H54 (cell line): ENCODE measurements around the gene ENKUR.

Experiments
- DNase-seq: peaks from one replicate; pipeline ENCODE4 v3.0.0; 2011; ENCODE audit warnings: low spot score, mixed read lengths; ENCODE audit not compliant: insufficient read length
- FAIRE-seq: peaks from 3 replicates; lab custom pipeline; 2011; peaks lifted over from hg19 to GRCh38; lab: Jason Lieb, UNC
- POLR2A ChIP-seq: IDR thresholded peaks from 2 replicates; pipeline ENCODE4 v1.6.1; 2011; ENCODE audit warnings: low read depth, mild to moderate bottlenecking, low read length

Gene ENKUR

DNA sequence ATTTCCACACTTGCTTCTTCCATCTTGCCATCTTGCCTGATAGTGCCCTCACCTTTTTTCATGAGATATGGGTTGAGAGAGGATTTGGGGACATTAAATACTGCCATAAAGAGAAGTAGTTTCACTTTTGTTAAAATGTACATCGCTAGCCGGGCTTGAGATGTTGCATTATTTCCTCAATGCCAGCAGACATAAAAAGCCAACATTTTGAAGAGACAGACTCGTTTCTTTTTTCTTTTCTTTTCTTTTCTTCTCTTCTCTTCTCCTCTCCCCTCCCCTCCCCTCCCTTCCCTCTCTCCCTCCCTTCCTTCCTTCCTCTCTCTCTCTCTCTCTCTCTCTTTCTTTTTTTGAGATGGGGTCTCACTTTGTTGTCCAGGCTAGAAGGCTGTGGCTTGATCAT, 17.9 kb downstream of the ENKUR start:
- no peak for TF ChIP-seq POLR2A
- no peak for FAIRE-seq
- DNase-seq: no peak

DNA sequence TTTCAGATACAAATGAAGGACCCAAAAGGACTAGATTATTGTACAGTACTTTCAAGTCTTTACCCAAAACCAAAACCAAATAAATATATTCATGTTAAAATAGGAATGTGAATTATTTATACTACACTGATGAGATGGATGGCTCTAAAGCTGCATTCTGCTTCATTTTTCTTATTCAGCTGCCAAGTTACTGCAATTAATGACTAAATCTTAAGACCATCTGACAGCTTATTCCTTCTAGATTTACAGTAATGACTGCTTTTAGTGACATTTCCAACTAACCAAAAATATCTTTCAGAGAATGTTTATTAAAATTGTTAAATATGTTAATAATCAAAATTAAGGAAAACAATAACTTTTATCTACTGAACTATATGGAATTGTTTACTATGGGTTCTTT, 20.9 kb downstream of the ENKUR start:
- TF ChIP-seq POLR2A: no peak
- FAIRE-seq (no peak), DNase-seq (no peak)

DNA sequence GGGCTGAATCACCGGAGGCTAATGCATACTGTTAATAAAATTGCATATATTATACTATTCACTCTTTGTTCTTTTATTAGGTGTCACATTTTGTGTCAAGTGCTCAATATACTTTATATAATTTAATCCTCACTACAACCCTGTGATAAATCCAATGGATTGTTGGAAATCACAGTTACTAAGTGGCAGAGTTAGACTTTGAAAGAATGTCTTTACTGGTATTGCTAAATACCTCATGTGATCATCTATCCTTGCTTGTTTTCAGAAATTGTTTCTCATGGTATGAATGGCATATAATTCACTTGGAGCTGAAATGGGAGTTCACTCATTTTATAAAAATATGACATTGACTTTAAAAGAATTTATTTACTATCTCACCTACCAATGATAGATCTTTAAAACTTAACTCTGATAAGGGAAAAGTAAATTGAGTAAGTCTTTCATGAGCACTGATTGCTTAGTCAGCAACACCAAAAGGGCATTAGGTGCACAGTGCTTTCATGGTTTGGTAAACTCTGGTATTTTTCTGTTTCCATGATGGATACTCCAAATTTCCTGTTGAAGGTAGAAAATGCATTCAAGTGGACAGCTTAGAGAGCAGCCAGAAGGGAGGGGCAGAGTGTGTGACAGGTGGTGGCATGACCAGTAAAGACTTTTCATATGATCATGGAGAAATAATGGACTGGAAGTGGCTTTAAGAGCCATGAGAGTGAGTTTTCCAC, 22.6 kb downstream of the ENKUR start:
- no peak for TF ChIP-seq POLR2A
- DNase-seq (no peak), FAIRE-seq (no peak)

DNA sequence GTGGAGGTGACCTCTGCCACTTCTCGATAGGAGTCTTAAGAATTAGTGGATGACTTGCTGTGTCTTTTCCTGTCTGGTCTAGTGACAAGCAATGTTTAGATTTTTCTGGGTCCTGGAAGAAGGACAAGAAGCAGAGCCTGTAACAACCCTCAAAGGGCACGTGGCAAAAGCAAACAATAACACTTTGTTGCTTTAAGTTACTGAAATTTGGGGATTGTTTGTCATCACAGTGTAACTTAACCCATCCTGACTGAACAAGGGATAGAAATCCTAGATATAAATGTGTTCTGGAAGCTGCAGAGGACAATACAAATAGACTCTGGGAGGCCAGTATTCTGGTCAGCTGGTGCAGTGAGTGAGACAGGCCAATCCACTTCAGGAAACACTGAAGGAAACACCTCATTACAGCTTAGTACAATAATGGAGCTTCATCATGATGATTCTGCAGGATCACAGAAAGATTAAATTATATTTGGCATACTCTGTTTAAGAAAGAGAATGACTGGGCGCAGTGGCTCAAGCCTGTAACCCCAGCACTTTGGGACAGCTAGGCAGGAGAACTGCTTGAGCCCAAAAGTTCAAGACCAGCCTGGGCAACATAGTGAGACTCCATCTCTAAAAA, 23.3 kb downstream of the ENKUR start:
- FAIRE-seq (no peak), DNase-seq (no peak)
- TF ChIP-seq POLR2A: no peak

DNA sequence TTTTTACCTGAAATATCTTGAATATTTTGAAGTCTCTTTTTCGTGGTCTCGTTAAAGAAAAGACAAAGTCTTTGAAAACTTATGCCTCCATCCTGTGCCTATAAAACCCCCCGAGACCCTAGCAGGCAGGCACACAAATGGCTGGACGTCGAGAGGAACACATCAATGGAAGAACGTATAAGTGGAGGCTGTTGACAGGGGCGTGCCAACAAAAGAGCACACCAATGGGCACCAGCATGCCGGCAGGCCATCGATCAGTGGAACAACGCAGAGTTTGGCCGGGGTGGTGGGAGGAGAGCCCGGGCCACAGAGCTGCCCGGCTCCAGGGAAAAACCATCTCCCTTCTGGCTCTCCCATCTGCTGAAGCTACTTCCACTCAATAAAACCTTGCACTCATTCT, 24.7 kb downstream of the ENKUR start:
- FAIRE-seq: no peak
- TF ChIP-seq POLR2A: no peak
- no peak for DNase-seq

DNA sequence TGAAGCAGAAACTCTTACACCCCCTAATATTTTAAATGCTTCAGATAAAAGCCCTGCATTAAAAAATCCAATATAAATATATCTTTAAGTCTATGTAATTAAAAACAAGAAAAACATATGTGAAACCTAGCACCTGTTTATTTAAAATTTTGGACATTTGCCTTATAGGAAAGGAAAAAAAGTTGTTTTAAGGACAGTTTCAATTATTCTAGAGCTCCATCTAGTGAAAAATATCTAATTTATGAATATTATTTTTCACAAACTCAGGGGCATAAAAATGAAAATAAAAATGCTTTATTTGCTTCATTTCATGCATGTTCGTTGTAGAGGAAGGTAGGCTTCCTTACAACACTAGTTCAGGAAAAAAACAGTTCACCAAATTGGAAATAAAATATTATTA, 26.1 kb downstream of the ENKUR start:
- DNase-seq: no peak
- no peak for TF ChIP-seq POLR2A
- FAIRE-seq: no peak

DNA sequence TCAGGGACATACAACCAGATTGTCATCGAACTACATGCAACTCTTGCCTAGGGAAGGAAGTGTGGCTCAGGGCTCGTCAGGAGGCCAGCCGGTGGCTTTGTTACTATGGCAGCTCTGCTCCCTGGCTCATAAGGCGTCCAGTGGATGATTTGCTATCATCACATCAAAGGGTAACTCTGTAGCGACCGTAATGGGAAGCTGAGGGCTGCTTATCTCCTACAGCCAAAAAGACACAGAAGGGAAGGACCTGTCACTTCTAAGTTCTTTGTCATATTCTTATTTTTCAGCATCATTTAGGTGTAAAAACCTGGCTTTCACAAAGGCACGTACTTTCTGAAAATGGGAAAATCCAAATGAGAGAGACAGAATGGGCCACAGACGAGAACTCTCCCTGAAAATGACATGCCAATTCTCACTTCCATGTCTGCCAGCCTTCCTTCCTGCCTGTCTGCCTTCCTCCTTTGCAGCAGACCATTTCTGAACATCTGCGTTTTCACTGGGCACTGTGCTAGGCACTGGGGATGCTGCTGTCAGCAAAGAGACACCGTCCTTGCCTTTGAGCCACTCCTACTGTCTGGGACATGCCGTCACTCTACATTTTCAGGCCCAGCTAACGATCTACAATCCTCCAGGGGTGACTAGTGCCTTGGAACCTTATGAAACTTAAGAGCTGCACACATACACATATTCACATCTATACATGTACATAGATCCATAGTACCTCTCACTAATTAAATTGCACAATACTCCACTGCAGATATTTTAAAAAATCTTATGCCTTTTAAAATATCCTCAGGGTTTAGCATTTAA, 26.9 kb downstream of the ENKUR start:
- FAIRE-seq (peak; percentile 55), DNase-seq (no peak)

DNA sequence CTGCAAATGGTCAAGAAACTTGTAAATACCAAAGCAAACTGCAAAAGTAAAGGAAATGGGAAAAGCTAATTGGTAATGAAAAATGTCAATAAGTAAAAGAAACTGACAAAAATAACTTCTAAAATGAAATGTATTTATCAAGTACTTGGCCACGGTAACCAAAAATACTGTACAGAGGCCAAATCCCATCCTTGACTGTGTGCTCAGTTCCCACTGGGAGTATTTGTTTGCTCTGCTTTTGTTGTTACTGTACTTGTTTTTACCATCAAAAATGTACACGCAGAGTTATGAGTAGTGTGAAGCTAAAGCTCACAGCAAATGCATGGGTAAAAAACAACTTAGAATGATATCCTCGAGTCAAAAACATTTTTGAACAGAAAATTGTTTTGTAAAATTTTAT, 31.1 kb downstream of the ENKUR start:
- DNase-seq: no peak
- FAIRE-seq: no peak
- no peak for TF ChIP-seq POLR2A

More for the DNA sequence above, 26.9 kb downstream of the ENKUR start:
- no peak for TF ChIP-seq POLR2A

DNA sequence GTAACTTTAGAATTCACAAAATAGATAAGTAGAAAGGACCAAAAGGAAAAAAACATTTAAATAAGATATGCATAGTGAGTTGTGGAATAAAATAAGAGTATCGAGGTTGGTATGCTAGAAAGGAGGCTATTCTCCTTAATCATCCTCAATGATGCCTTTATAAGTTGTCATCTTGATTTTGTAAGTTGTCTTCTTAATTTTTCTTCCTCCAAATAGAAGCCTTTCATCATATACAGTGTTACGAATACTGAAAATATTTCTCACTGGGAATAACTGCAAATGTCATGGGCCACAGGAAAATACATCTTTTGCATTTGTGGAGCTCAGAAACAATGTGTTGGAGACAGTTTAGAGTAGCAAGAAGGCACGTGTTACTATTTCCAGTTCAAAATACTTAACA, 32.0 kb downstream of the ENKUR start:
- TF ChIP-seq POLR2A: no peak
- no peak for FAIRE-seq
- no peak for DNase-seq

DNA sequence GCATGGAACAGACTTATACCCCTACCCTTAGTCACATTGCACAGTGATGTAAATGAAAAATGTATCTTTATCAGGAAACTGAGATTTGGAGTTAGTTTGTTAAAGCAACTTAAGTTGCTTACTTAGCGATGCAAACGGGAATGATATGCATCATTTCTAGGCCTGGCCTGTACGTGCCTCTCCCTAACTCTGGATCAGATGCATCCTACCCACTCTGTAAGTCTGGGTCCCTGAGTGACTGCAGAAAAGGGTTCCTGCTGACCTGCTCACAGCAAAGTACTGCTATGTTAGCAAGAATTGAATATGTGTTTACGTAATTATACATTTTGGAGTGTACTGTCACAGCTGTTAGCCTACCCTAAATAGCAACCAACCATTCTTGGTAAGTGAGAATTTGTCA, 32.8 kb downstream of the ENKUR start:
- no peak for TF ChIP-seq POLR2A
- DNase-seq (no peak), FAIRE-seq (no peak)

DNA sequence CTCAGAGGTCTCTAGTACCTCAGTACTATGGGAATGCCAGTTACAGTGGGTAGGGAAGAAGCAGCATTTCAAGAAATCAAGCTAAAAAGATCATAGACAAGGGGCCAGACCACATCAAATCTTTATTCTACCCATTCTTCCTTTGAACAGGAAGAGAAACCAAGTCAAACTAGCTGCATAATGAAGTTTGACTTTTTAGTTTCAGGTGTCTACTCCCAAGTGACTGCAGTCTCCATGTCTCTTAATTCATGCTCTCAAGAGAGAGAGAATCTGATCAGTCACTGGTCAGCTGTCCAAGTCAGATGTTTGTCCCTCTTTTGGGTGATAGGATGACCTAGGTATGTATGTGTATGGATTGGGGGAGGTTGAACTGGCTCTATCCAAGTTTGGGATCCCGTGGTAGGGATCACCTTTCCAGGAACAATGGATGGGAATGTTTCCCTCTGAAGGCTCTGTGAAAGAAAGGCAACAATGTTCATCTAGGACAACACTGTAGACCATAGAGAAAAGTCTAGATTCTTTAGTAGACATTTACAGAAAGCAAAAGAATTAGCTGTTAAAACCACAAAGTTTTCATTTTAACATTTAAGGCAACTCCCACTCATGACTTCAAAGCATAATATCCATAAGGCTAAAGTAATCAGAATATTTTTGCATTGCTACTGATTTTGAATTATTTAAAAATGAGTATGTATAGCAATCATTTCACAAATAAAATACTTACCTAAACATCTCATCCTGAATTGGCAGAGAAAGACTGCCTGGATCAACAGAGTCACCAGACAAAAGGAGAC, 33.4 kb downstream of the ENKUR start:
- no peak for DNase-seq
- TF ChIP-seq POLR2A: no peak
- FAIRE-seq: no peak

DNA sequence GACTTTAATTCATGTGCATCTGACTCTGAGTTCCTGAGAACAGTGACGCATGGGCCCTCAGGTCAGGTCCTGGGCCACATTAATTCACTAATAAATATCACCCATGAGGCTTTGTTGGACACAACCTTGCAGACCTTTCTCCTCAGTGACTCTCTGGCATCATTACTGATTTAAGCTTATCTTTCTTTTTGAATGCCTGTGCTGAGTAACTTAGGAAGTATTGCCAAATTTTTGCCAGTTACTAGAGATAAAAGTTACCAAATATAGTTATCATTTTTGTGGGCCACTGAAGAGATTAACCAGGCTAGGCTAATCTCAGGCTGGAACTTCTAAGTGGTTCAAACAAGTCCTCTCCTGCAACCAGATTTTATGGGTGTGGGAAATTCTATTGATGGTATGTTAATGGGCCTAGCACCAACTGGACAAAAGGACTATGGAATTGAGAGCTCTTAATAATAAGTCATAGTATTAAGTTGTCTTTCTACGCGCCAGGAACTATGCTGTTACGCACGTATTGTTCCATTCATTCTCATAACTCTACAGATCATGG, 34.7 kb downstream of the ENKUR start:
- TF ChIP-seq POLR2A: no peak
- no peak for FAIRE-seq
- DNase-seq: no peak

DNA sequence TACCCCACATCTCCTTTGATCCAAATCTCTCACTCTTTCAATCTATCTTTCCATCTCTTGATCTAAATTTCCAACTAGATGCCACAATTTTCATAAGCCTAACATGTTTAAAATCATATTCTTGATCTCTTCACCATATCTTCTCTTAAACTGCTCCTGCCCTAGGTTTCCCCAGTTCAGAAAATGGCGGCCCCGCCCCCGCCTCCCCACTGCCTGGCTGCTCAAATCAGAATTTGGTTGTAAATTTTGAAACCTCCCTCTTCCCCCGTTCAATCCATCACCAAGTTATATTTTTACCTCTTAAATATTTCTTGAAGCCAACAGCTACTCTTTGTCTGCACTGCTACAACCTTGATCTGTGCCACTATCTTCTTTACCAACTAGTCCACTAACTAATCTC, 36.3 kb downstream of the ENKUR start:
- FAIRE-seq (no peak), DNase-seq (no peak)
- TF ChIP-seq POLR2A: no peak

DNA sequence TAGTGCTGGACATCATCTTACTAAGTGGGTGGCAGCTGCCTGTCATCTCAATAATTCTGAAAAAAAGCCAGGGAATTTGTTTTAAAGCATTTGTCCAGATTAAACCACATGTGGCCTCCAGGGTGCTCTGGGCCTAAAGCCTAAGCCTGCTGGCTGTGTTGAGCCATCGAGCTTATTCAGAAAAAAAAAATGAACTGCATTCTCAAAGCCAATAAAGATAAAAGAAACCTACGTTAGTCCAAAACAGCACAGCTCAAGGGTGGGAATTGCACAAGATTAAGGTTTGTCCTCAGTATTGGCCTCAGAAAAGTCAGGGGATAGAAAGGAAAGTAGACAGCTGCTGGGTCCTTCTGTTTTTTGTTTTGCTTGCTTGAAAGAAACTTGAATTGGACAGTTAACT, 41.0 kb downstream of the ENKUR start:
- no peak for DNase-seq
- no peak for FAIRE-seq
- no peak for TF ChIP-seq POLR2A
